Hematopoietic multipotent progenitor cell treated with erythropoietin and hydrocortisone succinate and interleukin-3 and kit ligand, for 17 days (in vitro differentiated cells): Measurements from ENCODE around the gene EPB41L4A.

Experiments
- DNase-seq: peaks from one replicate; pipeline ENCODE4 v3.0.0-alpha.2; 2015; ENCODE audit warnings: low spot score

EPB41L4A gene

DNA sequence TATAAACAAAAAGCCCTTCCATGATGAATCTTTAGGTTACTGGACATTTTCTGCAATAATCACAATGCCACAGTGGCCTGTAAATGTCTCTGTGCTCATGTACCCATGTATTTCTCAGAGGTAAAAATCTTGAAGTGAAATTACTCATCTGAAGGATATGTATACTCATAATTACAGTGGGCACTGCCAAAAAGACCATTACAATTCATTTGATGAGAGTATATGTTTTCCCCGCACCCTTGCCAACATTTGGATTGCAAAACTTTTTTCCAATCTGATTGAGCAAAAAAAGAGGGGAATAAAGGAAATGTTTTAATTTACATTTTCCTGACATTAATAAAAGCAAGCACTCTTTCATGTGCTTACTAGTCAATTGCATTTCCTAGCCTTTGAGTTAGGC, 110.5 kb downstream of the EPB41L4A start:
- no peak for DNase-seq

DNA sequence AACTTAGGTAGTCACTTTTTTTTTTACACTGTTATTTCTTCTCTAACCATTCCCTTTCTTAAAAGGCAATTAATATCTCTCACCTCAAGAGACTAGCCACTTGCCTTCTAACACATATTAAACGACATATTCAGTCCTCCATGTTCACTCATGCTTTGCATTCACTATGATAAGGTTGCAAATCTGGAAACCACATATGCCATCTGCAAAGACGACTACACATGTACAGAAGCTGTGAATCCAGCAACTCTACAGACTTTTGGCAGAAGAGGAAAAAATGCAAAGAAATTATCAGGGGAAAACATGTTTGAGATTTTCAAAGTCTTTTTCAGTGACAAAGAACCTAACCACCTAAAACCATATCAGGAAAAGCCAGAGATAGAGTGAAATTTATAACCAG, 112.1 kb downstream of the EPB41L4A start:
- no peak for DNase-seq

DNA sequence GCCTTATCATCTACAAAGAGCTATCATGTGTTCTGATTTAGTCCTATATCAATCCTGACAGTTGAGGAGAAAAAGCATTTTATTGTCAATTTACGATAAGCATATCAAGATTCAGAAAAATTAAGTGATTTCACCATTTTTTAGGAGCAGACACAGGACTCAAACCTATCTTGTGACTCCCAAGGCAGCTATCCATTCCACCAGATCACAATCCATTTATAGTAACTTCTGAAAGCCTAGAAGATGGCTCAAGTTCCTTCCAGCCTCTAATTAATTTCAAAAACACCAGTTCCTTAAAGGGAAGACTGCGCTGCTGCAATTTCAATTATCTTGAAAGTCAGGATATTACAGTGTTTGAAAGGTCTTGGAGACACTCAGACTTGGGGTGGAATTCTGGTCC, 114.3 kb downstream of the EPB41L4A start:
- no peak for DNase-seq

DNA sequence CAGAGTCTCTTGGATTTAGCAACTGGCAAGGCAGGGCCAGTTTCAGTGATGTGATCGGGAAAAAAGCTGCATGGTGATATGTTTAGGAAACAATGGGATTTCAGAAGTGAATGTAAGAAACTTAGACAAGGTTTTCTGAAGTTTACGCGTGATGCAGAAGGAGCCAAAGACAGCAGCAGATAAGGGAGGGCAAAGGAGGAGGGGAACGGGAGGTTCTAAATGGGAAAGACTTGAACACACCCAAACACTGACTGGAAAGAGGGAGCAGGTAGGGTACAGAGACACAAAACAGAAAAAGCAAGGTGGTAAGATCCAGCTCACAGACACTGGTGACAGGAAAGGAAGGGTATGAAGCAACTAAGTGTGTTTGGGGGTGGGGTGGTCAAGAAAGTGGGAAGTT, 115.4 kb downstream of the EPB41L4A start:
- no peak for DNase-seq

DNA sequence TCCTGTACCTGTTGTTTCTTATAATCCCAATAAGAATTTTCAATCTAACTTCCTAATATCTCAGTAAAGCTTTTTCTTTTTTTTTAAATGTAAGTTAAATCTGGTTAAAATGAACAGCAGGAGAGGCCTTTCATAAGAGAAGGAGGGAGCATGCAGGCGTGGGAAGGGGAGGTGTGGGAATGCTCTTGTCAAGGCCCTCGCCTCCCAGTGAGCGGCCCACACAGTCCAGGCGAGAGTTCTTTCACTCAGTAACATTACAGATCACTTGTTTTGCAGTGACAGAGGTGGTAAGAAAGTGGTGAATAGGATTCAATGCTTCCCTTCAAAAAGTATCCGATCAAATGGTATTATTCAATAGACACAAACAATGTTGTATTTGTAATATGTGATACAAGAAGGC, 125.0 kb downstream of the EPB41L4A start:
- DNase-seq = no peak

DNA sequence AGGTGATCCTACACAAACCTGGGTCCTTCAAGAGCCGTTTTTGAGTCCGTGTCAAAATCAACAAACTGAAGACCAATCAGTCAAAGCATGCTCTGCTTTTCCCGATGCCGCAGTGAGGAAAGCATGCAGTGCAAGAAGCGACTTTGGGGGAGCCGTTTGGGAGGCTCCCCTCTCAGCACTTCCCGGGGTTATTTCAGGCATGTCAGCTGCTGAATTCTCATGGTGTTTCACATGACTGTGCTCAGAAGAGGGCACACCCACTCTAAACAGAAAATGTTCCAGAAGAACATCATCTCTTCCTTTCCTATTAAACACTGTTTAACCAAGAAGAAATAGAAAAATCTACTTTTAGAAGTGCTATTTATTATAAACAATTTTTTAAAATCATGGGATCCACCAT, 125.5 kb downstream of the EPB41L4A start:
- DNase-seq = no peak

DNA sequence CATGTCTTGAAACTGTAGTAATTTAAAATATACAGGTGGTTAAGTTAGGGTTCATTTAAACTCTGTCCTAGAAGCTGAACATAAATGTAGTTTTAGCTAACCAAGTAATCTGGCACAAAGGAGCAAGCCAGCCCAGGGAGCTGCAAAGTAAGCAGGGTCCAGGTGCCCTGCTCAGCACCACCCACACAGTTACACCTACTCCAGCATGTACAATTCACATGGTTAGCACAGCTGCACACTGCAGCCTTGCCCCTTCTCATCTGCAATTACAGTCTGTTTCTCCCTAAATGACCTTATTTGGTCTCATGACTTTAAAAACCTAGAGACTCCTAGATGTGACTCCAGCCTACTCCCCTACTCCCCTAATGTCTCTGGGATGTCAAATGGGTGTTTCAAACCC, 128.4 kb downstream of the EPB41L4A start:
- no peak for DNase-seq

DNA sequence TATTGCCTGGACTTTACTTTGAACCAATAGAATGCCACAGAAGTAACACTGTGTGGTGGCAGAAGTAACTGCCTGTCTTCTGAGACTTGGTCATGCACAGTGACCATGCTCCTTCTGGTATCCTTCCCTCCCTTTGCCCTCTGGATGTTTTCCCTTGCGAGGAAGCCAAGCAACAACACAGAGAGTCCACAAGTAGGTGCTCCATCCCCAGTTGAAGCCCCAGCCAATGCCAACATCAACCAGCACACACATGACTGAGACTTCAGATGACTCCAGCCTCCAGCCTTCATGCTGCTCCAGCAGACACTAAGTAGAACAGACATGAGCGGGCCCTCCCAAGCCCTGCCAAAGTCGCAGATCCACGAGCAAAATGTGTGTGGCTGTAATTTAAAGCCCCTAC, 129.6 kb downstream of the EPB41L4A start:
- no peak for DNase-seq

DNA sequence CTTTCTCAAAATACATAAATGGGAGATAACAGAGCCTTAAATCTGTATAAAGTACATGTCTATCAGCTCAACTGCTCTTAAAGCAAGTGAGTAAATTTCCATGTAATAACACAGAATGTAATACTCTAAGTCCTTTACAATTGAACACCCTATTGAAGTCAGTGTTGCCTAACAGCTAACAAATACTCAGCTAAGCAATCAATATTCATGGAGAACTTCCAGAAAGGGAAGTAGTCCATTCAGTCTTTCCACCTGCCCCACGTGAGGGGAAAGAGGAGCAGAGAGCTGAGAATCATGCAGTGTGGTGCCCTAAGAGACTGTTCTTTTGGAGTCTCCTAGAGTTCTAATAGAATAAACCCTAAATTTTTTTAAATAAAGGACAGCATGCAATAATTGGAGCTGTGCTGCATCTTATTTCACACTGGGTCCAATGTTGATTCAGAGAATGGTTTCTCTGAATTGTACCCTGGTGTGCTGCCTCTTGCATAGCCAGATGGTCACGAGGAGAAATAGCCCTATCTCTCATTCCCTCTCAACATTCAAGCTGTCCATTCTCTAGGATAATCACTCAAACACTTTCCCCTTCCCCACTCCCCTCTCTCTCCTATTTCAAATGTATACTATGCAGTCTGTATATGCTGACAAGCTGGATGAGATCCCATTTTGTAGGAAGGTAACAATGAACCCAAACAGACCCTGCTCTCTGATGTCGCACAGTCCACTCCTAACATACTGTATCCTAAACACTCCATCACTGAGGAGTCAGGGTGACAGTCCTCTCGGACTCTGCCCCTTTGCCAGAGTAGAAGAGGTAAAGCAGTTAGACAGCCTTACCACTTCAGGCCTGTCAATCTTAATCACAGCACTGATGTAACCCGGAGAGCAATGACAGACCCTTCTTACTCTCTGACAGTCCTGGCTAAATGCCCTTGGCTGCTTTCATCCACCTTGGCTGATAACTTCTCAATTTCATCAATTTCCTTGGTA, 134.8 kb downstream of the EPB41L4A start:
- DNase-seq = no peak

DNA sequence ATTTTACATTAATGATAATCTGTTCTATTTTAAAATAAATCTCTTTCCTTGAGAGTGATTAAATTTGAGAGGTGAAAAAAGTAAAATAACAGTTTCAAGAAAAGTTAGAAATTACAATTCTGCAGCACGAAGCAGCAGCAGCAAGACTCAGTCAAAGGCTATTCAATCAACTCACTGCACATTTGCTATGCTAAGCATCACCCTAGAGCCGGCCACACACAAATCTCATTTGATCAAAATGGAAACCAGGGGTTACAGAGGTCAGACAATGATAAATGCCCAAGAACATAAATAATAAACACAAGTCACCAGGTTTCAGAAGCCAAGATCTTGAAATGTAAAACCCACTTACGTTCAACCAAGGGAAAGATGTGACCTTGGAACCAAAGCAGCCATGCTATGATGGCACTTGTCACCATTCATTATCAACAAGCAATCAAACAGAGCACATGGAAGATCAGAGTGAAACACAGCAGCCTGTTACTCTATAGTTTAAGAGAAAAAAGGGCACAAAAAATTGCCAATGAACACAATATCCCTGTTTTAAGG, 136.0 kb downstream of the EPB41L4A start:
- DNase-seq = no peak

DNA sequence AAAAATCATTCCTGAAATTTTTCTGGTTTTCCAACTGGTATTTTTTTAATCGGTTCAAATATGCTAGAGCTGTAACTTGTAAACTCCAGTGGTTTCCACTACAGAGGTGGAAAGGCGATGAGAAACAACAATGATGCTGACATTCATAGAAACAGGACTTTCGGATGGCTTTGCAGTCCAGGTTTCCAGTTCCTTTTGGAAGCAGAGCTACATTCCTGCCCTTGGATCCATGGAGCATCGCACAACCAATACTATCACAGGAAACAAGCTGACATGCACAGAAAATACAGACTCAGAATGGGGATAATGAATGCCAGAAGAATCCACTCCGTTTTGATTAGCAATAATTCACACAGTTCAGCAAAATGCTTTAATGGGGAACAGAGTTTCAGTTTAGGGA, 140.0 kb downstream of the EPB41L4A start:
- no peak for DNase-seq

DNA sequence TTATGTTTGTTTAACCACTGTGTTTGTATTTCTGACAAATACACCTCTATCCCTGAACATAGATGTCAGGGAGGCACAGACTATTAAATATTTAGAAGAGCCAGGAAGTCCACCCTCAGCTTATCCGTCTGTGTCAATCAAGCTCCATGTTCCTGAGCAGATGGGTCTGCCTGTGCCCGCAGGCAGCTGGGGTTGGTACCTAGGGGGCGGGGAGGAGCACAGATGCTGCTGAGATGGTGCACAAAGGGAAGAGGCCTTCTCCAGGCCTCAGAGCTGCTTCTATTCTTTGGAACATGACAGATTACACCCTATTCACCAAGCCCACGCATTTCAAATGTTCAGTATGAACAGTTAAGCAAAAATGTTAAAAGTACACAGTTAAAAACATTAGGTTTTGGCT, 142.1 kb downstream of the EPB41L4A start:
- no peak for DNase-seq

DNA sequence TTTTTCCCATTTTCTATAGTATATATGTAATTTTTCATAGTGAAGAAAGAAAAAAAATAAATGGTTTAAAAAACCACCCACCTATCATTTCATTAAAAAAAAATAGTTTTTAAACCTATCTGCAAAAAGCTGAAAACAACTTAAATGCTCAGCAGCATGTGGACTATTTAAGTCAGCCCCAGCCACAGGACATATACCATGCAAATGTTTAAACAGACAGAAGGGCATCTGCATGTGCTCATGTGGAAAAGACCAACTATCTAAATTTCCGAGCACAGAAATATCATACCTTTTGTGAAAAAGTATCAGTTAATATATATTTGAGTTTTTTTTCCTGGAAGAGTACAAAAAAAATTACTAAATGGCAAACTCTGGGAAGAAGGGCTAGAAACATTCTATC, 143.4 kb downstream of the EPB41L4A start:
- DNase-seq = no peak

DNA sequence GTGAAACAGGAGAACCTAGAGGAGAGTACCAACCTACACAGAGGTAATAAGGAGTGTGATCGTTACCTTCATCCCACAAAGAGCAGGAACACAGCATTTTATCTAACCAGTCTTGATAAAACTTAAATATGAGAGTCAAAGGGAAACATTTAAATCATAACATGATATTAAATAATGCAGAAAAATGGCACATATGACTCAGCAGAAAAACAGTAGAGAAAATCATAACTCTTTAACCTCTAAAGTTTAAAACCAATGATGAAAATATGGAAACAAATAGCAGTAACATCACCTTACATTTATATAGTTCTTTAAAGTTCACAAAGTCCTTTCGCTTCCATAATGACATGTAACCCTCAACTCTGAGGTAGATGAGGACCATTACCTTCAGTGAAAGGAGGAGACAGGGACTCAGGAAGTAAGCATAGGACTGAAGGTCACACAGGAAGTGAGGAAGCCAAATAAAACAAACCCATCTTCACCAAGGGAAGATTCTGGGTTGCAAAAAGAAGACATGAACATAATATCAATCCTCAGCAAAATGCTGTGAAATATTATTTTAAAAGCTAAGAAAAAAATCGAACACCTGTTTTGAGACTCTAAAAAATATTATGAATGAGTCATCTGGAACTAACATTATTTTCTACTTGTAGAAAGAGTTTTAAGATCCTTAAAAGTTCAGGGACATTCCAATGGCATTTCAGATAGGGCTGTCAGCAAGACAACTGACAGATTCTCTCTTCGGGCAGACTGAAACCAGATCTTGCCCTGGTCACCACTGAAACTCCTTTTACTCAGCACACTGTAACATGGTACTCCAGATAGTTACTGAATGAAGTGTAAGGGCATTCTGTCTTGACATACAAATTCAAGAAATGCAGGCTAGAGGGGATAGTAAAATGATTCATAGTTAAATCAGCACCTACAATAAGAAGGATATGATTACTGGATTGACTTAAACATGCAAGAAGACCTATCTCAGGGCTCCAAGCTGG, 148.5 kb downstream of the EPB41L4A start:
- DNase-seq = no peak

DNA sequence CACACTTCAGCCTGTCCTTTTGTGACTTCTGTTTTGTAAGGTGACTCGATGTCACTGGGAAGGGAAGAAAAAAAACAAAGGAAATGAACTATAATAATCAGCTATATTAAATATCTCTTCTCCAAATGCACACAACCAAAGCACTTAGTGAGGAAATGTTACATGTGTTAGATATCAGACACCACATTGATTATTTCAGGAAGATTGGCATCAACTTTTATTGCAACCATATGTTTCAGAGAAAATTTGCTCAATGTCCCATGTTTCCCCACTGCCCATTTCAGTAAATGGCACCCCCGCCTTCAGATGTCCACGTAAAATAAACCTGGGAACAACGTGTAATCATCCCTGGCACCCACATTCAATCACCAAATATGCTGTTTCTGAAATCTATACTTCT, 151.8 kb downstream of the EPB41L4A start:
- no peak for DNase-seq

DNA sequence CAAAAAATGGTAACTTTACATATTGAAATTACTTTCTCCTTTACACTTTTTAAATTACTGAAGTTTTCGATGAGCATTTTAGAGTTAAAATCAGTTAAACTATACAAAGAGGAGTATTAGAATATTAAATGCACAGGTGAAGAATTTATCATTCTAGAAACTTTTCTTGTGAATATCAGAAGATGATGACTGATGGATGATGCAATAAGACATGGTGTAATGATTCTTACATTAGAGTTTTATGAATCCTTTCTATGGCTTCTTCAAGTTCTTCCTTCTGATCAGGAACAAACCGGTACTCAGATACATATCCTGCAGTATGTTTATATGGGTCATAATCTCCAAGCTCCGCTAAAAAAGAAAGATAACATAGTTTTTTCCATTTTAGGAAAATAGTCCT, 154.4 kb downstream of the EPB41L4A start:
- DNase-seq = no peak

DNA sequence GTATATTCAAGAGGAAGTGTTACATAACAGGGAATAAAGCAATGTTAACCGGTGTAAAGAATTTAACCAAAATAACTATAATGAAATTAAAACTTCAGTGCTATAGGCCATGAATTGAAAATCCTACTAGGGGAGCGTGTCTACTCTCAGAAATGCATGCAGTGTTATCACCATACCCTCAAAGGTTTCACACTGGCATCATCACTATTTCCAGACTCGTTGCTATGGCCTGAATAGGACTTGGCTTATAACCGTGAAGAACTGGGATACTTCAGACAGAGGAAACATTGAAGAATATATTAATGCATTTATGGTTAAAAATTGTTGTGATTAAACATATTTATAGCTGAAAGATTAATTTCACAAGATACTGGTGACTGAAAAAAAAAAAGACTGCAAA, 154.9 kb downstream of the EPB41L4A start:
- no peak for DNase-seq

DNA sequence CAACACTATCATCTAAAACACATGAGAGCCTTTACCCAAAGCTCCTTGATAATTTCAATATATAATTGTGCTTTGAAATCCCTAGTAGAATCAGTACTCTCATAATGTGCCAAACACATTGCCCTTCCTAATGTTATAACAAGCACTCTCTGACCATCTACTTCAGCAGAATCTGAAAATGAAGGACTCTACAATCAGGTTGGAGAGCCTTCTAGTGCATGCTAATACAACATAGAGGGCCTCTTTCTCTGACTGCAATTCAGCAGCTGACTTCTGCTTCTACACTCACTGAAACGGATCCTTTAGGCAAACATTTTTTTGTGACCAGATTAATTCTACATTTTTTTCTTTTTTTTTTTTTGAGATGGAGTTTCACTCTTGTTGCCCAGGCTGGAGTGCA, 155.6 kb downstream of the EPB41L4A start:
- DNase-seq = no peak

DNA sequence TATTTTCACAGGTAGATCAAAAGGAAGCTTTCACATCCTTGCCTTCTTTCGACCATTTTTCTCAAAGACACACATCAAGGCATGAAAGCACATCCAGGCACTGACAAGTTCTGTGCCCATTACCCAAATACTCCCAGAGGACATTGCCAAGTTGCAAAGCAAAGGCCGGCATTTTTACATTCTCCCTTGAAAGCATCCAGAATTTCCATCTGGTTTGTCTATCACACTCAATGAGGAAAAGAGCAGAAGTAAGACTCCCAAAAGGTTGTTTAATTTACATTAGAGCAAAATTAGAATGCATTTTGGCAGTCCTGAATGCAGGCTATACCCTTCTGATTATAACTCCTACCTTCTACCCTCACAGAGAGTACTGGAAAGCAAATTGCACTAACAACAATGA, 160.5 kb downstream of the EPB41L4A start:
- no peak for DNase-seq

DNA sequence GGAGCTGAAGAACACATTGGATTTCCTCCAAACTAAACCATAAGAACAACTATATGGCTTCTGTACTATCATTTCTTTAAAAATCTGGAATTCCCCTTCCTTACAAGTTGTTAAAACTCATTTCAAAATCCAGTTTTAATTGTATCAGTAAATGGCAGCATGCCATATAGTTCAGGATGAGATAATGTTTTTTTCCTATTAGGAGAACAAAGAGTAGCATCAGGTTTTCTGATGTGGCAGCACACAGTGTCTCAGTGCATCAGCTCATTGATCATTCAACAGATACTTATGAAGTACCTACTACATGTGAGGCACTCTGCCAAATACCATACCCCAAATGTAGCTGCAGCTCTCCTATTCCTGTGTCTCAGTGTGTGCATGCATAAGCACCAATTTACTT, 161.1 kb downstream of the EPB41L4A start:
- no peak for DNase-seq

DNA sequence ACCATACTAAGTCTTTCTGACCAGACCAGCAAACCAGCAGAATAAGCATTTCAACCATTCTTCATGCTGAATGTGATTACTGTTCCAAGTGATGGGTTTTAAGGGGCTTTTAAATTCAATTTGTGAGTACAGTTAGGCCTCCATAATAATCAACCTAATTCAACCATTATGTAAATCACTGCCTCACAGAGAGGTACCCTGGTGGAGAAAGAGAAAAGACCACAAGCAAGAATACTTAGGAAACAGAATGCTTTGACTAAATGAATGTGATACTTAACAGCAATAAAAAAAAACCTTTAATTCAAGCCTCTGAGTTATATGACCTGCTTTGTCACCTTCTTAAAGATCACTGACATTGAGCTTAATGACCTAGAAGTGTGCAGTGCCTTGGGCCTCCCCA, 162.1 kb downstream of the EPB41L4A start:
- DNase-seq = no peak

DNA sequence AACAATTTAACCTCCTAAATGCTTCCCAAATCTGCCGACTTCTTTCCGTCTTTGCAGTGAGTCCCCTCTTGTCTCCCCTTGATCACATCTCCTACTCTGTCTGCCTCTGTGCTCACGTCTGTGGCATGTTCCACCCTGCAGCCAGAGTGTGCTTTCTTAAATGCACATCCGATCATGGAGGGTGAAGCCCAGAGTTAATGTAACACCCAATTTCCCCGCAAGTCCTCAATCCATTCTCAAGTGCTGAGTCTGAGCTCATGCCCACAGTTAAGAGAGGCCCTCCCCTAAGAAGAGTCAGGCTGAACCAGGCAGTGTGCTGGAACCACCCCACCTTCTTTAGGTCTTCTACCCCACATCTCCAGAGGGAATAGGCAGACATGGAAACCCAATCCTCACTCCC, 164.8 kb downstream of the EPB41L4A start:
- no peak for DNase-seq
